MCF 10A (cell line): ENCODE measurements around the gene FUBP3. TPM values are rescaled to one million over a fixed set of nuclear protein-coding genes. Genes with fewer than 3 reads are reported as not detected.

Experiments used
- BruUV-seq: library from RNA; stranded (reverse); fragments of 400-500 nt; replicated peaks from 2 replicates; lab custom pipeline; 2021; lab: Mats Ljungman, UMichigan
- CTCF ChIA-PET: fragments of 300-600 bp; sonication (Branson Sonifier 250); formaldehyde crosslinking; extraction: SDS; loops from one replicate; lab custom pipeline; 2021; ENCODE audit warnings: antibody characterized with exemption, inconsistent platforms; lab: Yijun Ruan, JAX
- POLR2A ChIA-PET: fragments of 300-600, 350-650 bp; sonication (Branson Sonifier 250); formaldehyde crosslinking; extraction: SDS; loops from one replicate; lab custom pipeline; 2020; ENCODE audit warnings: antibody characterized with exemption, inconsistent platforms; lab: Yijun Ruan, JAX
- DNase-seq: peaks from one replicate; pipeline ENCODE4 v3.0.0-alpha.2; 2018; ENCODE audit not compliant: unreplicated experiment
- H3K27ac Mint-ChIP-seq: one replicate; pipeline ENCODE4 v1.8.0; 2022; ENCODE audit warnings: mild to moderate bottlenecking, low read depth, mixed read lengths; ENCODE audit not compliant: unreplicated experiment
- H3K27me3 Mint-ChIP-seq: one replicate; pipeline ENCODE4 v1.8.0; 2022; ENCODE audit warnings: mixed read lengths; ENCODE audit not compliant: insufficient read depth, unreplicated experiment
- H3K36me3 Mint-ChIP-seq: one replicate; pipeline ENCODE4 v1.8.0; 2022; ENCODE audit warnings: mild to moderate bottlenecking, moderate library complexity, mixed read lengths; ENCODE audit not compliant: insufficient read depth, unreplicated experiment
- H3K4me1 Mint-ChIP-seq: one replicate; pipeline ENCODE4 v1.8.0; 2022; ENCODE audit warnings: mixed read lengths; ENCODE audit not compliant: insufficient read depth, unreplicated experiment
- H3K4me3 Mint-ChIP-seq: one replicate; pipeline ENCODE4 v1.8.0; 2022; ENCODE audit warnings: mild to moderate bottlenecking, moderate library complexity, mixed read lengths; ENCODE audit not compliant: unreplicated experiment
- H3K9me3 Mint-ChIP-seq: one replicate; pipeline ENCODE4 v1.8.0; 2022; ENCODE audit warnings: mixed read lengths; ENCODE audit not compliant: unreplicated experiment
- CTCF ChIP-seq: fragments of 200-600 bp; IDR thresholded peaks from one replicate; pipeline ENCODE4 v1.8.0; 2022; ENCODE audit warnings: antibody characterized with exemption, mild to moderate bottlenecking; ENCODE audit not compliant: unreplicated experiment
- intact Hi-C: fragments of 100-400 bp; cut with micrococcal nuclease; formaldehyde crosslinking; loops from 2 replicates; pipeline ENCODE4 v1.14.1; 2022
- total RNA-seq: library from RNA; stranded (reverse); gene quantifications from 2 replicates; pipeline ENCODE4 v1.2.3, GENCODE V29; 2022

Gene FUBP3
- total RNA-seq, 1 experiment from 2014 or later, result 58.0 TPM

GRCh38 chr9:130669965-130670364, 90.6 kb downstream of the FUBP3 start:
- no peak for DNase-seq
- H3K4me1 Mint-ChIP-seq, result no peaks in the 10 kb centered on the region
- H3K27ac Mint-ChIP-seq, result no peak overlapping the region
- H3K36me3 Mint-ChIP-seq, result no peaks in the 10 kb centered on the region
- intact Hi-C loops, result no loop called here
- H3K27me3 Mint-ChIP-seq, result peaks cover 27% of the 10 kb centered on the region
- no peaks in the 10 kb centered on the region for H3K9me3 Mint-ChIP-seq
- POLR2A ChIA-PET, result no interaction called here
- TF ChIP-seq CTCF, result no peak
- no peak overlapping the region for H3K4me3 Mint-ChIP-seq
- BruUV-seq, result no TSS peak
- CTCF ChIA-PET, result interaction anchor here (0.9 to 1.0 kb wide), 2 partner anchors 14 to 209 kb away, joined by 3 read pairs; no protein-coding TSS in a partner anchor

DNA sequence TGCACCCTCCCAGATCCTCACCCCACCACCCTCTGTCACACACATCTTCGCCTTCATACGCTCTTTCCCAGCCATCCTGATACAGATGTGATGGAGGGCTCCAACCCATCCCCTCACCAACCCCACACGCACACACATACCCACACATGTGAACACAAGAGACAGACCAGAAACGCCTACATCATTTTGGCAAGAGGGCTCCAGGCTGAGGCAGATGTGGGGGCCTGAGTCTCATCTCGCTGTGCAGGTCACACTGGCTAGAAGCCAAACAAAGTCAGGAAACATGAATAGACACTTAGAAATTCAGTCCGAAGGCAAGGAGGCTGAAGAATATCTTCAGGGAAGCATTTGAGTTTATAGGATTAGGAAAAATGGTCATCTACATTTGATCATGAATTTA, 91.3 kb downstream of the FUBP3 start:
- BruUV-seq, result no TSS peak
- ChIA-PET POLR2A (interaction anchor here (0.6 kb wide), 1 partner anchor 544 kb away, joined by 4 read pairs; no protein-coding TSS in a partner anchor), CTCF (interaction anchor here (0.9 to 1.0 kb wide), 2 partner anchors 13 to 210 kb away, joined by 3 read pairs; no protein-coding TSS in a partner anchor)
- Mint-ChIP-seq H3K4me1 (no peaks in the 10 kb centered on the region), H3K27ac (no peak overlapping the region), H3K27me3 (peaks cover 20% of the 10 kb centered on the region), H3K4me3 (no peak overlapping the region), H3K36me3 (no peaks in the 10 kb centered on the region), H3K9me3 (no peaks in the 10 kb centered on the region)
- DNase-seq, result no peak
- TF ChIP-seq CTCF, result no peak
- intact Hi-C loops, result no loop called here

DNA sequence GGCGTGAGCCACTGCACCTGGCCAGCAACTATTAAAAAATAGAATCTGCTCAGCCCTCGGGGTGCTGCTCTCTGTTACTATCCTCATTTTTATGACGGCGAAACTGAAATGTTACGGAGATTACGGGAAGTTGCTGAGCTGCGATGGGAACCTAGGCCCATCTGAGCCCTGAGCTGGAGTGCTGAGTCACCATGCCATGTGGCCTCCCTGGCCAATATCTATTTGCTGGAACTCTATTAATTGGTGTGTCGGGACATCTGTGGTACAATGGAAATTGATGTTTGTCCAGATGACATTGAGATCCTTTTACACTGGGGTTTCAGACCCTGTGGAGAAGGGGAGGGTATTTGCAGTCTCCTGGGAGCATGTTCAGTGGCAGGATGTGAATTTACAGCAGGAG, 93.1 kb downstream of the FUBP3 start:
- H3K36me3 Mint-ChIP-seq, result no peaks in the 10 kb centered on the region
- no peaks in the 10 kb centered on the region for H3K4me1 Mint-ChIP-seq
- no peak for TF ChIP-seq CTCF
- H3K27ac Mint-ChIP-seq, result no peak overlapping the region
- no peak for DNase-seq
- no TSS peak for BruUV-seq
- no peaks in the 10 kb centered on the region for H3K9me3 Mint-ChIP-seq
- intact Hi-C loops, result no loop called here
- CTCF ChIA-PET, result interaction anchor here (1.0 kb wide), 1 partner anchor 10 kb away, joined by 3 read pairs; no protein-coding TSS in a partner anchor
- POLR2A ChIA-PET, result no interaction called here
- H3K27me3 Mint-ChIP-seq, result peaks cover 11% of the 10 kb centered on the region
- no peak overlapping the region for H3K4me3 Mint-ChIP-seq

GRCh38 chr9:130672933-130673615, 93.7 kb downstream of the FUBP3 start:
- H3K4me1 Mint-ChIP-seq, result no peaks in the 10 kb centered on the region
- no peak for TF ChIP-seq CTCF
- no TSS peak for BruUV-seq
- POLR2A ChIA-PET, result no interaction called here
- no peak overlapping the region for H3K27ac Mint-ChIP-seq
- H3K9me3 Mint-ChIP-seq, result no peaks in the 10 kb centered on the region
- peaks cover 6% of the 10 kb centered on the region for H3K27me3 Mint-ChIP-seq
- no peak for DNase-seq
- H3K36me3 Mint-ChIP-seq, result no peaks in the 10 kb centered on the region
- CTCF ChIA-PET, result interaction anchor here (1.0 kb wide), 1 partner anchor 9 kb away, joined by 3 read pairs; no protein-coding TSS in a partner anchor
- H3K4me3 Mint-ChIP-seq, result no peak overlapping the region
- intact Hi-C loops, result no loop called here
